Measurements from ENCODE around the gene REM1. TPM values are rescaled to one million over a fixed set of nuclear protein-coding genes. Genes with fewer than 3 reads are reported as not detected.
A peak's percentile ranks its signal among the peaks of the same experiment; 100 is the strongest.
"Not testable (repeated sequence)": the region's sequence is repeated elsewhere in the genome, so short reads cannot be mapped to it uniquely, and the experiment has no call there.

REM1 gene, protein sequence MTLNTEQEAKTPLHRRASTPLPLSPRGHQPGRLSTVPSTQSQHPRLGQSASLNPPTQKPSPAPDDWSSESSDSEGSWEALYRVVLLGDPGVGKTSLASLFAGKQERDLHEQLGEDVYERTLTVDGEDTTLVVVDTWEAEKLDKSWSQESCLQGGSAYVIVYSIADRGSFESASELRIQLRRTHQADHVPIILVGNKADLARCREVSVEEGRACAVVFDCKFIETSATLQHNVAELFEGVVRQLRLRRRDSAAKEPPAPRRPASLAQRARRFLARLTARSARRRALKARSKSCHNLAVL
- polyA plus RNA-seq: not detected

DNA sequence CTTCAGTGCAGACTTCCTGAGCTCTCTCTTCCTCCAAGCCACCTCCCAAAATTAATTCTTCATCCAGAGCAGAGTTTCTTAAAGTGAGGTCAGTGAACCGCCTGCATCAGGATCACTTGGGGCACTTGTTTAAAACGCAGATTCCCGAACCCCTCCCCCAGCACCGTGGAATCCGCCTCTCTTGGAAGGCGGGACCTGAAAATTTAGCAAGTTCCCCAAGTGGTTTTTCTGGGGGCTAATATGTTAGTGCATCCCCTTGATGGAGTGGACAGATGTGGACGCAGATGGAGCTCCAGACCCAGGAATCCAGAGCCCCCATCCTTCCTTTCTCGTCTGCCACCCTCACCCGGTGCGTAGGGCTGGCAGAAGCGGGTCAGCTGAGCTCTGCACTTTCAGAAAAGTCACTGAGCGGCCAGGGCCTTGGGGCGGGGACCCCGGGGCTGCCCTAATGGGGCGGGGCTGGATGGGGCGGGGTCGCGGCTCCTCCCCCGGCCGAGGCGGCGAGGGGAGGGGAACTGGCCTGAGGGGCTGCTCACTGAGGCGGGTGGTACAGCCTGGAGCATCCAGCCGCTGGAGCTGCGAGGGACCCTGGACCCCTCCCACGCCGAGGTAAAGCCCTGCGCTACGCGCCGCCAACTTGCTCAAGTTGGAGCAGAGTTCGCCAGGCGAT, at the start of gene REM1, which contains the start of gene DEFB124:
Gene REM1 (plus strand): TSS at position 531 of the 670 bp plus-strand sequence. CDS start 1,158 bp downstream, outside the sequence.
Gene DEFB124 (minus strand): TSS at position 370 of the 670 bp plus-strand sequence. CDS start 2,114 bp downstream, outside the sequence.
- Mint-ChIP-seq H3K4me3 (peak within 1 kb of the TSS in 3 of 4 donors; percentile 44 to 90 (median 63)), H3K27ac (no peak within 1 kb of the TSS), H3K36me3 (peaks cover 4% of the 10 kb centered on the region), H3K9me3 (peaks cover 0 to 2% (median 0%) of the 10 kb centered on the region in 3 donors), H3K27me3 (peaks cover 31% of the 10 kb centered on the region), H3K4me1 (peaks cover 13 to 20% (median 14%) of the 10 kb centered on the region in 3 donors)

DNA sequence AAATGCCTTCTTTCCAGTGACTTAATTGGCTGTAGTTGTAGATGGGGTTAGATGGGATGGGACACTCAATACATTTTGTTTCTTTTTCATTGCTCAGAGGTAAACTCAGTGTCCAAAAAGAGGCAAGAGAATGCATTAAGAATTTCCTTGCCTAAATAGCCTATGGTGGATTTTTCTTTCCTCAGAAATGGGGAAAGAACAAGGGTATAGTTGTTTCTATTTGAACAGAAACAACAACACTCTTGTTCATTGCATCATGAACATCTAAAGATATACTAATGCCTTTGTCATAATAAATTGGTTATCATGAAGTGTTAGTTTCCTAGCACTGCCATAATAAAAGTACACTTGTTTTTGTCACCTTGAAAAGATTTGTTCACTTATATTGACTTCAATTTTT, 49.3 kb upstream of the REM1 start:
- H3K27me3 Mint-ChIP-seq: peaks cover 3% of the 10 kb centered on the region
- H3K9me3 Mint-ChIP-seq: peaks cover 0 to 2% (median 0%) of the 10 kb centered on the region in 3 donors
- H3K4me1 Mint-ChIP-seq: no peaks in the 10 kb centered on the region
- H3K27ac Mint-ChIP-seq: no peak overlapping the region
- H3K4me3 Mint-ChIP-seq: no peak overlapping the region
- no peaks in the 10 kb centered on the region for H3K36me3 Mint-ChIP-seq

DNA sequence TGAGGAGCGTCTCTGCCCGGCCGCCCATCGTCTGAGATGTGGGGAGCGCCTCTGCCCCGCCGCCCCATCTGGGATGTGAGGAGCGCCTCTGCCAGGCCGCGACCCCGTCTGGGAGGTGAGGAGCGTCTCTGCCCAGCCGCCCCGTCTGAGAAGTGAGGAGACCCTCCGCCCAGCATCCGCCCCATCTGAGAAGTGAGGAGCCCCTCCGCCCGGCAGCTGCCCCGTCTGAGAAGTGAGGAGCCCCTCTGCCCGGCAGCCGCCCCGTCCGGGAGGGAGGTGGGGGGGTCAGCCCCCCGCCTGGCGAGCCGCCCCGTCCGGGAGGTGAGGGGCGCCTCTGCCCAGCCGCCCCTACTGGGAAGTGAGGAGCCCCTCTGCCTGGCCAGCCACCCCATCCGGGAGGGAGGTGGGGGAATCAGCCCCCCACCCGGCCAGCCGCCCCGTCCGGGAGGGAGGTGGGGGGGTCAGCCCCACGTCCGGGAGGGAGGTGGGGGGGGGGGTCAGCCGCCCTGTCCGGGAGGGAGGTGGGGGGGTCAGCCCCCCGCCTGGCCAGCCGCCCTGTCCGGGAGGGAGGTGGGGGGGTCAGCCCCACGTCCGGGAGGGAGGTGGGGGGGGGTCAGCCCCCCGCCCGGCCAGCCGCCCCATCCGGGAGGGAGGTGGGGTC, 48.1 kb upstream of the REM1 start:
- not testable (repeated sequence) for H3K36me3 Mint-ChIP-seq, H3K27ac Mint-ChIP-seq, H3K27me3 Mint-ChIP-seq, H3K4me3 Mint-ChIP-seq, H3K9me3 Mint-ChIP-seq, H3K4me1 Mint-ChIP-seq

- H3K27me3 Mint-ChIP-seq, H3K9me3 Mint-ChIP-seq, H3K27ac Mint-ChIP-seq, H3K4me1 Mint-ChIP-seq, H3K36me3 Mint-ChIP-seq, H3K4me3 Mint-ChIP-seq: not testable (repeated sequence)
These were observed 47.5 kb upstream of the REM1 start for GRCh38 chr20:31427576-31427975.

- Mint-ChIP-seq H3K9me3 (peaks cover 0 to 2% (median 0%) of the 10 kb centered on the region in 3 donors), H3K36me3 (no peaks in the 10 kb centered on the region), H3K27ac (no peak overlapping the region), H3K27me3 (peaks cover 11% of the 10 kb centered on the region), H3K4me1 (no peaks in the 10 kb centered on the region), H3K4me3 (no peak overlapping the region)
These were observed 44.4 kb upstream of the REM1 start for GRCh38 chr20:31430568-31431115.

GRCh38 chr20:31440012-31440659, 35.0 kb upstream of the REM1 start, which contains the start of gene DEFB123:
Gene DEFB123 (plus strand): TSS chr20:31440632. CDS start chr20:31440699, 67 bp downstream.
- Mint-ChIP-seq H3K9me3 (no peaks in the 10 kb centered on the region), H3K4me1 (no peaks in the 10 kb centered on the region), H3K27ac (peak within 1 kb of the TSS in 1 of 3 donors; percentile 20), H3K4me3 (no peak within 1 kb of the TSS), H3K27me3 (peaks cover 9% of the 10 kb centered on the region), H3K36me3 (no peaks in the 10 kb centered on the region)

GRCh38 chr20:31446084-31446819, 28.8 kb upstream of the REM1 start:
- Mint-ChIP-seq H3K9me3 (peaks cover 0 to 3% (median 0%) of the 10 kb centered on the region in 3 donors), H3K27me3 (peaks cover 8% of the 10 kb centered on the region), H3K36me3 (peaks cover 2% of the 10 kb centered on the region), H3K27ac (no peak overlapping the region), H3K4me1 (peaks cover 0 to 4% (median 0%) of the 10 kb centered on the region in 3 donors), H3K4me3 (no peak overlapping the region)

- peaks cover 13% of the 10 kb centered on the region for H3K27me3 Mint-ChIP-seq
- H3K27ac Mint-ChIP-seq: no peak overlapping the region
- H3K9me3 Mint-ChIP-seq: peaks cover 0 to 5% (median 2%) of the 10 kb centered on the region in 3 donors
- no peak overlapping the region for H3K4me3 Mint-ChIP-seq
- peaks cover 2% of the 10 kb centered on the region for H3K36me3 Mint-ChIP-seq
- peaks cover 0 to 4% (median 0%) of the 10 kb centered on the region in 3 donors for H3K4me1 Mint-ChIP-seq
These were observed 25.3 kb upstream of the REM1 start for GRCh38 chr20:31449511-31450414.

GRCh38 chr20:31452575-31452974, 22.5 kb upstream of the REM1 start:
- Mint-ChIP-seq H3K4me1 (peaks cover 0 to 4% (median 0%) of the 10 kb centered on the region in 3 donors), H3K27ac (no peak overlapping the region), H3K27me3 (peaks cover 10% of the 10 kb centered on the region), H3K4me3 (no peak overlapping the region), H3K9me3 (peaks cover 0 to 7% (median 2%) of the 10 kb centered on the region in 3 donors), H3K36me3 (peaks cover 2% of the 10 kb centered on the region)

- no peaks in the 10 kb centered on the region for H3K36me3 Mint-ChIP-seq
- no peak overlapping the region for H3K4me3 Mint-ChIP-seq
- H3K9me3 Mint-ChIP-seq: peaks cover 0 to 4% (median 2%) of the 10 kb centered on the region in 3 donors
- H3K27me3 Mint-ChIP-seq: peaks cover 12% of the 10 kb centered on the region
- H3K4me1 Mint-ChIP-seq: no peaks in the 10 kb centered on the region
- H3K27ac Mint-ChIP-seq: no peak overlapping the region
These were observed 20.7 kb upstream of the REM1 start for GRCh38 chr20:31454361-31454760.

- not testable (repeated sequence) for H3K27ac Mint-ChIP-seq, H3K4me3 Mint-ChIP-seq, H3K9me3 Mint-ChIP-seq, H3K36me3 Mint-ChIP-seq
- peaks cover 11% of the 10 kb centered on the region for H3K27me3 Mint-ChIP-seq
- peaks cover 13 to 20% (median 14%) of the 10 kb centered on the region in 3 donors for H3K4me1 Mint-ChIP-seq
These were observed 4.1 kb upstream of the REM1 start for GRCh38 chr20:31470946-31471345.

DNA sequence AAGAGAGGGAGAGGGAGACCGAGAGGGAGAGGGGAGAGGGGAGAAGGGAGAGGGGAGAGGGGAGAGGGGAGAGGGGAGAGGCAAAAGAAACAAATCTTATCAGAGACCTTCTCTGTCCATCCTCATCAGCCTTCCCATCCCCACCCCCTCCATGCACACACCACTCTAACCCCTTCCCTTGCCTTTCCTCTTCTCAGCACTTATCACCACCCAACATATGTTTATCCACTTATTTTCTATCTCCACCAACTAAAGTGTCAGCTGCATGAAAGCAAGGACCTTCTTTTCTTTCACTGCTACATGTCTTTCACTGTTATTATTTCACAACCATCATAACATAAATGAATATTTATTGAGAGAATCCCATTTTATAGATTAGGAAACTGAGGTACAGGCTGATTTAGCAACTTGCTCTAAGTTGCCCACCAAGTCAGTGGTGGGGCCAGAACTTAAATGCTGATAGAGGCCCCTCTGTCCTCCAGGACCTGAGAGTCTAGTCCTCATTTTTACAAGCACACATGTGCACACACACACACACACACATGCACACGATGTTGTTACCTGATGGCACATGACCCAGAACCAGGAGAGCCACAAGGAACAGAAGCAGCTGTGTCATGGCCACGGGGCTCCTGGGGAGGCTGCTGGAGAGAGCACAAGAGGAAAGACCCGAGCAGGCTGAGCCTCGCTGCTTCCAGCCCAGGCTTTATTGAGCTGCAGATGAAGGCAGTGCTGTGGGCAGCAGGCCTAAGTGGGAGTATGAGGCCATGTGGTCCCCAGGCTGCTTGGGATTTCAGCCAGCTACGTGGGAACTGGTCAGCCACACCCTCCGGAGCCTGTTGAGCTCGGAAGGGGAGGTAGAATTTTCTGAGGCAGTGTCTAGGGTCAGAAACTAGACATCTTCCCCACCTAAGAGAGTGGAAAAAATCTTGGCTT, 2.4 kb upstream of the REM1 start:
- Mint-ChIP-seq H3K4me1 (peaks cover 13 to 20% (median 14%) of the 10 kb centered on the region in 3 donors), H3K9me3 (peaks cover 0 to 2% (median 0%) of the 10 kb centered on the region in 3 donors), H3K27me3 (peaks cover 26% of the 10 kb centered on the region), H3K27ac (no peak overlapping the region), H3K36me3 (peaks cover 2% of the 10 kb centered on the region), H3K4me3 (no peak overlapping the region)
